ES-I3 (cell line): ENCODE results near the gene DENND1C.
"Not testable (repeated sequence)": the region's sequence is repeated elsewhere in the genome, so short reads cannot be mapped to it uniquely, and the experiment has no call there.

Source experiments
- H3K36me3 ChIP-seq: 2 replicates; pipeline ENCODE4 v1.6.1; 2013; ENCODE audit warnings: mild to moderate bottlenecking, low read length, control low read depth, moderate library complexity; ENCODE audit not compliant: insufficient read depth
- H3K4me1 ChIP-seq: 2 replicates; pipeline ENCODE4 v1.6.1; 2013; ENCODE audit warnings: mild to moderate bottlenecking, control low read depth, low read length; ENCODE audit not compliant: insufficient read depth
- H3K9ac ChIP-seq: 2 replicates; pipeline ENCODE4 v1.6.1; 2013; ENCODE audit warnings: low read depth, mild to moderate bottlenecking, low read length, moderate library complexity
- H3K9me3 ChIP-seq: 2 replicates; pipeline ENCODE4 v1.6.1; 2013; ENCODE audit warnings: mild to moderate bottlenecking, low read length, moderate library complexity; ENCODE audit not compliant: control insufficient read depth, insufficient read depth

The DENND1C gene

DNA sequence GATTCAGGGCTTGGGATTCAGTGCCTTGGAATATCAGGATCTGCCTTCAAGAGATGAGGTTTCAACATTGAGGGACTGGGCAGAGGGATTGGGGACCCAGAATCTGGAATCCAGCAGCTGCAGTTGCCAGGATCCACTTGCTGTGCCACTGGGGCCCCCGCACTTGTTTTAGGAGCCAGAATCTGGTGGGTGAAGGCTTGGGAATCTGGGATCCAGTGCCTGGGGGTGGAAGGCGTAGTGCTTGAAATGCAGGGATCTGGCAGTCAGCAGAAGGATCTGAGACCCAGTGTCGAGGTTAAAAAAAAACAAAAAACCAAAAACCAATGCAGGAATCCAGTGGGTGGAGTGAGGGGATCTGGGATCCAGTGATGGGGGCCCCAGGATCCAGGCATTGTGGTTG lies 40.7 kb downstream of the DENND1C start:
- H3K9me3 ChIP-seq = no peaks in the 10 kb centered on the region
- no peak overlapping the region for H3K9ac ChIP-seq
- H3K36me3 ChIP-seq = no peaks in the 10 kb centered on the region
- H3K4me1 ChIP-seq = no peaks in the 10 kb centered on the region

- no peak overlapping the region for H3K9ac ChIP-seq
- H3K36me3 ChIP-seq = no peaks in the 10 kb centered on the region
- no peaks in the 10 kb centered on the region for H3K4me1 ChIP-seq
- no peaks in the 10 kb centered on the region for H3K9me3 ChIP-seq
These were observed 41.8 kb downstream of the DENND1C start for GRCh38 chr19:6439743-6440142.

GRCh38 chr19:6433663-6434062 lies 47.9 kb downstream of the DENND1C start, which contains the start of gene SLC25A41:
Gene SLC25A41, minus strand, starts transcription at chr19:6433763. Its CDS starts 70 bp downstream, at chr19:6433693.
- no peaks in the 10 kb centered on the region for H3K36me3 ChIP-seq
- H3K9me3 ChIP-seq = no peaks in the 10 kb centered on the region
- H3K9ac ChIP-seq = no peak within 1 kb of the TSS
- H3K4me1 ChIP-seq = no peaks in the 10 kb centered on the region

DNA sequence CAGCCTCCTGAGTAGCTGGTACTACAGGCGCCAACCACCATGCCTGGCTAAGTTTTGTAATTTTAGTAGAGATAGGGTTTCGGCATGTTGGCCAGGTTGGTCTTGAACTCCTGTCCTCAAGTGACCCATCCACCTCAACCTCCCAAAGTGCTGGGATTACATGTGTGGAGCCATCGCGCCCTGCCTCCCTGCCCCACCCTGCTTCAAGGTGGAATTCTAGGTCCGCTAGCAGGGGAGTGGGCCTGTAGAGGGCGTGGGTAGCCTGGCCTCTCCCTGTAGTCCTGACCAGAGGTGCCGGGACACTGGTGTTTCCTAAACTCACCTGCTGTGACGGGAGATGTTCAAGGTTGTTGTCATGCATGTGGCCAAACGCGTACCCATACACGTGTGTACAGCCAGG lies 48.4 kb downstream of the DENND1C start:
- H3K36me3 ChIP-seq = no peaks in the 10 kb centered on the region
- no peaks in the 10 kb centered on the region for H3K4me1 ChIP-seq
- H3K9ac ChIP-seq = no peak overlapping the region
- H3K9me3 ChIP-seq = no peaks in the 10 kb centered on the region

GRCh38 chr19:6431891-6432290 lies 49.7 kb downstream of the DENND1C start:
- no peak overlapping the region for H3K9ac ChIP-seq
- H3K36me3 ChIP-seq = no peaks in the 10 kb centered on the region
- no peaks in the 10 kb centered on the region for H3K9me3 ChIP-seq
- no peaks in the 10 kb centered on the region for H3K4me1 ChIP-seq

- peak overlapping the region; percentile 5; the same call in 1 of the 2 replicates for H3K9ac ChIP-seq
- H3K4me1 ChIP-seq = no peaks in the 10 kb centered on the region
- no peaks in the 10 kb centered on the region for H3K36me3 ChIP-seq
- no peaks in the 10 kb centered on the region for H3K9me3 ChIP-seq
These were observed 52.0 kb downstream of the DENND1C start for GRCh38 chr19:6429419-6430221.

- not testable (repeated sequence) for H3K36me3 ChIP-seq, H3K4me1 ChIP-seq, H3K9me3 ChIP-seq, H3K9ac ChIP-seq
These were observed 52.7 kb downstream of the DENND1C start for GRCh38 chr19:6428692-6429418.

DNA sequence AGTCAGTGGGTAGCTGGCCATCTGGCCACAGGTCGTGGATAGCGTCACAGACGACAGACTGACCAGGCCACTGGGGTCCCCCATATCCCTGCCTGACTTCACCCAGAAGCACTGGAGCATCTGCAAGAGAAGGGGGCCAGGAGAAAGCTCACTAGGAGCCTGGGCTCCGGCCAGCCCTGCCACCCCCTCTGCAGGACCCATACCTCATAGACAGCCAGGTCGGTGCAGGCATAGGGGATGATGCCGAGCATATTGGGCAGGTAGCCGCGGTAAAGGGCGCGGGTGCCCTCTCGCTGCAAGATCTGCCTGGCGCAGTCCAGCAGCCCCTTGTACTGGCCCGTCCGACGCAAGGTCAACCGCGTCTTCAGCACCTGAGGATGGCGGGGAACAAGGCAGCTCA lies 54.5 kb downstream of the DENND1C start:
- H3K4me1 ChIP-seq = no peaks in the 10 kb centered on the region
- H3K9me3 ChIP-seq = no peaks in the 10 kb centered on the region
- no peak overlapping the region for H3K9ac ChIP-seq
- H3K36me3 ChIP-seq = no peaks in the 10 kb centered on the region; the same call in 1 of the 2 replicates

DNA sequence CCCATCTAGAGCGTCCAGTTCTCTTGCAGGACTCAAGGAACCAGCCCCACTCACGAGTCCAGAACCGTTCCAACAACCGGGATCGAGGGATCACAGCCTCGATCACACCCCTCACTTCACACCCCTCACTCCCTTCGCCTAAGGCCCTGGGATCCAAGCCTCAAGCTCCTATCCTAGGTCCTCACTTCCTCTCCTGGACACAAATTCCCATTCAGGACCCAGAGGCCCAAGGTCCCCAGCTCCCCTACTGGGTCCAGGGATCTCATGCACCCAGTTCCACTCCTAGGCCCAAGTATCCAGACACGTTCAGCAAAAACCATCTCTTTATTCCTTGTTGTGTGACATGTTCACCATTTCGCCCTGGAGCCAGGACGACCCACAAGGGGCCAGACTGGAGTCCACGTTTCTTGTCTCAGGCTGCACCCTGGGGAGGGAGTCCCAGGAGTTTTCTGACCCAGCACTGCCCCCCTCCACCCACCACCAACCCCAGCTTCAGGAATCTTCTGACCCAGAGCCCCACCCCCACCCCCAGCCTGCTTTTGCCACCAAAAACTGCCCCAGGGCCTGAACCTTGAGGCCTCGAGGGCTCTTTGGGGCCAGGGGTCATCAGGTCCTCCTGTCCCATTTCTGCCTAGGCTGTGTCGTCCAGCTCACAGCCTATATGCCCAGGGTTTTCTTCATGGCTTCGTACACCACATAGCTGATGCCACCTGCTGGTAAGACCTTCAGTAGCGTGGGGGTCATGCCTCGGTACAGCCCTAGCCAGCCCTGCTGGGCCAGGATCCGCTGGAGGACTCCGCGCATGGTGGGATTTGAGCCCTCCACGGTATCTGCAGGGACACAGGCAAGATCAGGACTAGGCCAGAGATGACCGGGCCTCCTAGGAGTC lies 55.6 kb downstream of the DENND1C start:
- Histone ChIP-seq H3K4me1 (no peaks in the 10 kb centered on the region), H3K36me3 (no peaks in the 10 kb centered on the region; the same call in 1 of the 2 replicates), H3K9ac (no peak overlapping the region), H3K9me3 (no peaks in the 10 kb centered on the region)

- Histone ChIP-seq H3K9ac (no peak overlapping the region), H3K4me1 (no peaks in the 10 kb centered on the region), H3K36me3 (peaks cover 3% of the 10 kb centered on the region), H3K9me3 (no peaks in the 10 kb centered on the region)
These were observed 56.5 kb downstream of the DENND1C start for GRCh38 chr19:6424939-6425731.

- Histone ChIP-seq H3K4me1 (no peaks in the 10 kb centered on the region), H3K36me3 (peaks cover 10% of the 10 kb centered on the region), H3K9me3 (no peaks in the 10 kb centered on the region), H3K9ac (peak within 1 kb of the TSS; percentile 84)
These were observed 57.2 kb downstream of the DENND1C start, which contains the start of gene KHSRP for GRCh38 chr19:6424195-6424938. Gene KHSRP, minus strand, starts transcription at chr19:6424811. Its CDS starts 110 bp downstream, at chr19:6424701.

- H3K9me3 ChIP-seq = no peaks in the 10 kb centered on the region
- peak overlapping the region; percentile 84 for H3K9ac ChIP-seq
- peaks cover 11% of the 10 kb centered on the region for H3K36me3 ChIP-seq
- H3K4me1 ChIP-seq = no peaks in the 10 kb centered on the region
These were observed 57.9 kb downstream of the DENND1C start for GRCh38 chr19:6423499-6424194.
